Sciatic nerve (tissue), 2 donors: ENCODE measurements around the gene TRIM40. TPM values are rescaled to one million over a fixed set of nuclear protein-coding genes. Genes with fewer than 3 reads are reported as not detected.

Source experiments
- ATAC-seq: fragments of 200-7000 bp; cut with Tn5 transposase; one replicate; pipeline ENCODE4 v1.9.1; 2020; ENCODE audit warnings: mild to moderate bottlenecking, moderate library complexity
- DNase-seq: peaks from one replicate; pipeline ENCODE4 v3.0.0-alpha.2; 2020; ENCODE audit warnings: low spot score
- intact Hi-C: fragments of 100-400 bp; cut with DNase I; formaldehyde crosslinking; loops from one replicate; pipeline ENCODE4 v1.14.2; 2022
- total RNA-seq: library from RNA; stranded (reverse); fragmentation: NEBNext Ultra II Directional; extraction: Animal tissue kit (Norgen Biotek cat#: 25700); gene quantifications from one replicate; pipeline ENCODE4 v1.2.1, GENCODE V29; 2021
- donor health status: DM: no; HTN: no; CAD: no.
- donor health status: DM: no; HTN: no; CAD: no.

Gene TRIM40
- total RNA-seq, 1 donor from 2014 or later, result not detected

GRCh38 chr6:30142665-30143064, 6.7 kb downstream of the TRIM40 start:
- intact Hi-C loops, result no loop called here
- DNase-seq (no peak), ATAC-seq (no peak)

- no peak for DNase-seq
- no peak for ATAC-seq
- intact Hi-C loops, result no loop called here
Measured at GRCh38 chr6:30143780-30144179, 7.8 kb downstream of the TRIM40 start.

- DNase-seq (no peak), ATAC-seq (no peak)
- intact Hi-C loops, result no loop called here
Measured at GRCh38 chr6:30144811-30145210, 8.9 kb downstream of the TRIM40 start.

GRCh38 chr6:30145818-30146217, 9.9 kb downstream of the TRIM40 start:
- intact Hi-C loops, result no loop called here
- no peak for DNase-seq
- no peak for ATAC-seq

GRCh38 chr6:30147096-30147495, 11.2 kb downstream of the TRIM40 start:
- intact Hi-C loops, result no loop called here
- no peak for DNase-seq
- ATAC-seq, result no peak

- ATAC-seq (no peak), DNase-seq (no peak)
- intact Hi-C loops, result no loop called here
Measured at GRCh38 chr6:30149234-30149633, 13.3 kb downstream of the TRIM40 start.

GRCh38 chr6:30149858-30150550, 14.1 kb downstream of the TRIM40 start:
- DNase-seq, result no peak
- intact Hi-C loops, result no loop called here
- ATAC-seq, result no peak

- no peak for DNase-seq
- intact Hi-C loops, result no loop called here
- ATAC-seq, result no peak
Measured at GRCh38 chr6:30150671-30151395, 14.9 kb downstream of the TRIM40 start.

- intact Hi-C loops, result no loop called here
Measured at GRCh38 chr6:30151580-30151979, 15.6 kb downstream of the TRIM40 start.

GRCh38 chr6:30152016-30152673, 16.2 kb downstream of the TRIM40 start:
- DNase-seq (no peak), ATAC-seq (no peak)
- intact Hi-C loops, result no loop called here

More at GRCh38 chr6:30151580-30151979, 15.6 kb downstream of the TRIM40 start:
- no peak for DNase-seq
- no peak for ATAC-seq

GRCh38 chr6:30152910-30153610, 17.1 kb downstream of the TRIM40 start:
- ATAC-seq, result no peak
- no peak for DNase-seq
- intact Hi-C loops, result no loop called here

- ATAC-seq, result no peak
Measured at GRCh38 chr6:30154061-30154460, 18.1 kb downstream of the TRIM40 start.

GRCh38 chr6:30154709-30155519, 19.0 kb downstream of the TRIM40 start:
- peak; percentile 22 for ATAC-seq
- intact Hi-C loops, result no loop called here
- no peak for DNase-seq

More at GRCh38 chr6:30154061-30154460, 18.1 kb downstream of the TRIM40 start:
- DNase-seq, result no peak
- intact Hi-C loops, result no loop called here

GRCh38 chr6:30155520-30156261, 19.8 kb downstream of the TRIM40 start:
- no peak for DNase-seq
- intact Hi-C loops, result no loop called here

GRCh38 chr6:30156262-30156599, 20.3 kb downstream of the TRIM40 start:
- DNase-seq, result no peak
- peak; percentile 32 for ATAC-seq
- intact Hi-C loops, result no loop called here

More at GRCh38 chr6:30155520-30156261, 19.8 kb downstream of the TRIM40 start:
- no peak for ATAC-seq

GRCh38 chr6:30156774-30157173, 20.8 kb downstream of the TRIM40 start:
- no peak for ATAC-seq

GRCh38 chr6:30157581-30157980, 21.6 kb downstream of the TRIM40 start:
- intact Hi-C loops, result no loop called here
- ATAC-seq (no peak), DNase-seq (no peak)

More at GRCh38 chr6:30156774-30157173, 20.8 kb downstream of the TRIM40 start:
- intact Hi-C loops, result no loop called here
- no peak for DNase-seq

GRCh38 chr6:30157999-30158398, 22.1 kb downstream of the TRIM40 start:
- intact Hi-C loops, result no loop called here
- ATAC-seq (no peak), DNase-seq (no peak)
